HG03108 (cell line): ENCODE results near the gene COX7A2.

ENCODE experiments used
- ATAC-seq: cut with Tn5 transposase; IDR thresholded peaks from one replicate; pipeline ENCODE4 v1.9.1; 2021; ENCODE audit warnings: moderate library complexity; ENCODE audit not compliant: unreplicated experiment

The COX7A2 gene

DNA sequence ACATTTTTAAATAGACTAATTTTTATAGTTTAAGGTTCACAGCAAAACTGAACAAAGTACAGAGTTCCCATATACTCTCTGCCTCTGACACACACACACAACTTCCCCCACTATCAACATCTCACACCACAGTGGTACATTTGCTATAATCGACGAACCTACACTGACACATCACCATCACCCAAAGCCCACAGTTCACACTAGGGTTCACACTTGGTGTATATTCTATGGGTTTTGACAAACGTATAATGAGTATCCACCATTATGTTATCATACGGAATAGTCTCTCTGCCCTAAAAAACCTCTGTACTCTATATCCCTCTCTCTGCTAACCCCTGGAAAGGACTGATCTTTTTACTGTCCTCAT lies 25.4 kb upstream of the COX7A2 start:
- ATAC-seq = no peak

GRCh38 chr6:75268121-75268987 lies 24.8 kb upstream of the COX7A2 start:
- no peak for ATAC-seq

GRCh38 chr6:75267461-75267860 lies 23.9 kb upstream of the COX7A2 start:
- ATAC-seq = no peak

DNA sequence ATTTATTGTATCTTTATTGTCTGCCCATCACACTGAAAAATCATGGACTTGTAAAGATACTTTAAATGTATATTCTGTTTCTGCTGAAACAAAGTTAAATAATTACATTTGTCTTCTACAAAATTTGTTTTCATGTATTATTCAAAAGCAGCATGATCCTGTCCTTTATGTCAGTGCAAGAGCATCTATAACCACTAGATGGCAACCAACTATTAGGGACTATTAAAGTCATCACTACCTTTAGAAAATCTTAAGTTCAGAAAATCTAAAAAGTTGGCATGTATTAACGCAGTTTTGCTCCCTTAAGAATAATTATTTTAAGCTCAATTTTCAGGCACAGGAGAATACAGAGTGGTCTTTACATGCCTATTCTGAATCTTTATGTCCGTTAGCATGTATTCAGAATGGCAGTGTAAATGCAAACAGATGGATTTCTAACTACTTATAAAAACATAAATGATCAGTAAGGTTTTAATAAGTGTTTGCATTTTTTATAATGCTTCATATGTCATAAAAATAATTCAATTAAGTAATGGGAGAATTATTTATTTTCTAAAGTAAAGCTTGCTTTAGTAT lies 23.2 kb upstream of the COX7A2 start:
- peak; percentile 64 for ATAC-seq

GRCh38 chr6:75263401-75263750 lies 19.8 kb upstream of the COX7A2 start:
- no peak for ATAC-seq

DNA sequence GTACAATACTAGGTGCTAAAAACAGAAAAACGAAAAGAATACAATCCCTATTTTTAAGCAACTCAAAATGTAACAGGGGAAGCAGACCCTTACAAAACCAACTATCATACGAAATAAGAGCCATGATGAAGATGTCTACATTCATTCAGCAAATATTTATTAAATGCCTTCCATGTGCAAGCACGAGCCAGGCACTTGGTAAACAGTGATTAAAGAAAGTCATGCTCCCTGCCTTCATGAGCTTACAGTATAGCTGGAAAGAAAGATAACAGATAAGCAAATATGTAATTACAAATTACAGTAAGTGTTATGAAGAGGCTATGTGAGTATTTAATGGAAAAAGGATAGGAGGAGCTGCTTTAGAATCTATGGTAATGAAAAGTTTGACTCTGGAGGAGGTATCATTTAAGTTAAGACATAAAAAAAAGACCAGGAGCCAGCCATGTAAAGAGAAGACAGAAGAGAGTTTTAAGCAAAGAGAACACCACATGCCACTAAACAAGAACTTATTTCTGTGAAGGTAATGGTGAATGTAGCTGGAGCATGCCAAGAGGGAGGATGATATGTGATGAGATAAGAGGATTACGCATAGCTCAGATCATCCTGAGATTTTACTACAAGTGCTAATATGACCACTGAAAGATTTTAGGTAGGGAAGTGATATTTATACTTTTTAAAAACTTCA lies 19.3 kb upstream of the COX7A2 start:
- no peak for ATAC-seq

DNA sequence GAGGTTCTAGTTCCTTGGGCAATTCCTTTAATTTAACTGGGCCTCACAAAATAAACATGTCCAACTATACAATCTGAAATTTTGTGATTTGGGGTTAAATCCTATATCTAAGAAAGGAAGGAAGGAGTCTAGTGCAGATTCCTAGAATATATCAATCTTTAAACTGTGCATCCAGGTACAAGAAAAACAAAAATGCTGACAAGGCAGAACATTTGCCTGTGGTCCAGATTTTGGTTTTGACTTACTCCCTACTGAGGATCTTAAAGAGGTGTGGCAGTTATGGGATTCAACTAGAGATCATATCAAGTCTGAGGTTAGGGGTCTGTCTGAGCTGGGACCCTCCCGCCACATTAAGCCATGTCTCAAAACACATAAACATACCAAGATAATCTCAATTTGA lies 17.7 kb upstream of the COX7A2 start:
- ATAC-seq = no peak

- ATAC-seq = no peak
Measured at GRCh38 chr6:75257343-75258087, 13.9 kb upstream of the COX7A2 start.

- no peak for ATAC-seq
Measured at GRCh38 chr6:75250552-75250951, 7.0 kb upstream of the COX7A2 start.

DNA sequence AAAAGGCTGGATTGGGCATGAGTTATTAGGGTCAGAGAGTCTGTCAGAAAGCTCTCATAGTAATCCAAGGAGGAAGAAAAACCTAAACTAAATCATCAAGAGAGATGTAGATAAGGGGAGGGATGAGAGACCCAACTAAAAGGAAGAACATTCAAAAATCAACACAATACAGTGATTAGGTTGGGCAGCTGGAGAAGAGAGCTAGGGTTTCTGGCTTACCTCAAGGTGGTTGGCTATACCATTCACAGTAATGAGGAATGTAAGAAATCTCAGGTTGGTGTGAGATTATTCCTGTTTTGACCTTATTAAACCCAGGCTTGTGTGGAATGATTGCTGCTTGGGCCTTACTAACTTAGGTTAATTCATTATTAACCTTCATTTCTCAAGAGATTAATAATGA lies 6.2 kb upstream of the COX7A2 start:
- no peak for ATAC-seq

GRCh38 chr6:75246386-75246785 lies 2.8 kb upstream of the COX7A2 start:
- ATAC-seq = no peak

- no peak for ATAC-seq
Measured at GRCh38 chr6:75244063-75244584, 523 bp upstream of the COX7A2 start.

DNA sequence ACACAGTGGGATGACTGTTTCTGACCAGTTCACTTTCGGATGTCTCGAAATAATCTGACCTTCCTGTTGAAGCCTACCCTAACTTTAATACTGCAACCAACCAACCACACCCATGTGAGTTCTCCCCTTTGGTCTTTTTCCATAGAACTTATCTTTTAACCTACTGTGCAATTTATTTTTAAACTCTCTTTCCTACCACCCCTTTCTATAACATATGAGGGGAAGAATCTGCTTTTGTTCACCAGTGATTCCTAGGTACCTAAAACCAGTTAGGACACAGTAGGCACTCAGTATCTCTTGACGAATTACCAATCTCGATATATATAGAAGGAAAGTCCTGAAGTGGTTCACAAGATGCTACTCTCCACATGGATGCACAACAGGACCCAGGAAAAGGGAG lies 7.0 kb downstream of the COX7A2 start:
- no peak for ATAC-seq

DNA sequence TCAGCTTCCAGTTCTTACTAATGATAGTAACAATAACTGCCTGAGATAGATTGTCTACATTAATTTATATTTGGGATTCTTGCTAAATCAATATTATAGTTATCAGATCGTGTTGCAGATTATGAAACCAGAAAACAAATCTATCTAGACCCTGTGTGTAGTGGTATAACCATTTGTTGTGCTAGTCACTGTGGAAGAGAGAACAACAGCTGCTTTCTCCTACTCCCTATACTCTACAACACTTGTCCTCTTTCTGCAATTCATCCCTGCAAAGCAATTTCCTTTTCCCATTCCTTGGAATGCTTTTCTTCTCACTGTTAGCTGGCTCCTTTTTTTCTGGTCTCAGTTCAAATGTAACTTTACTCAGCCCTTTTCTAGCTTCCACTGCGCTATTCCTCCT lies 8.3 kb downstream of the COX7A2 start:
- no peak for ATAC-seq

GRCh38 chr6:75234126-75234865 lies 9.3 kb downstream of the COX7A2 start:
- ATAC-seq = no peak

GRCh38 chr6:75233092-75233615 lies 10.4 kb downstream of the COX7A2 start:
- ATAC-seq = no peak

DNA sequence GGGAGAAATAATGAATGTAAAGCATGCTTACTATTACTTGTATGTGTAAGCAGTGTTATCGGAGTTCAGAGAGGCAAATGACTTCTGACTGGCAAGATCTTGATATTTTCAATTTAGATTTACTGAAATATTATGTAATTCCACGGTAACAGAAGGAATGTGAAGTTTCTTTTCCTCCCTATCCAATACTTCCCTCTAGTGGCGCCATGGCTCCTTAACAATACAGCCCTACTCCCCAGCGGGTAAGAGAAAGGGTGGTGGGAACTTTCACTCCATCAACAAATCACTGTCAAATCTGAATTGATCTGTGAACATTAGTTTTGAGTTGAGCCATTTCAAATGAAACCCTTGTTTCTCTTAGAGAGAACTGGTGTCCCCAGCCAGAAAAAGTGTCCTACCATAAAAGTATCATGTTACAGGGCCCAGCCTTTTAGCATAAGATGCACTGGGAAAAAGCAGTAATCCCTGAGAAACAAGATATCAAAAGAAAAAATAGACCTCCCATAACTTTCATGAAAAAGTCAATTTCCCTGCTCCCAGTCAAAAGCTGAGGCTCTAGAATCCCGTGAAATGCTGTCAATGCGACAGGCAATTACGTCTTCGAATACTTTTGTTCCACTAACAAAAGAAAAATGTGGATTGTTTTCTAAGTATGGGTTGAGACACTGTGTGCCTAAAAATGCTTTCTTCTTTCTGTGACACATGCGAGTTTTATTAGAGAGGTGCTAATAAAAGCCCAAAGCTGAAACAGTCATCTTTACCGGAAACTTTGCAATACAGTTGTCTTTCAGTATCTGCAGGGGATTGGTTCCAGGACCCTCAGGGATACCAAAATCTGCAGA lies 12.9 kb downstream of the COX7A2 start:
- no peak for ATAC-seq

DNA sequence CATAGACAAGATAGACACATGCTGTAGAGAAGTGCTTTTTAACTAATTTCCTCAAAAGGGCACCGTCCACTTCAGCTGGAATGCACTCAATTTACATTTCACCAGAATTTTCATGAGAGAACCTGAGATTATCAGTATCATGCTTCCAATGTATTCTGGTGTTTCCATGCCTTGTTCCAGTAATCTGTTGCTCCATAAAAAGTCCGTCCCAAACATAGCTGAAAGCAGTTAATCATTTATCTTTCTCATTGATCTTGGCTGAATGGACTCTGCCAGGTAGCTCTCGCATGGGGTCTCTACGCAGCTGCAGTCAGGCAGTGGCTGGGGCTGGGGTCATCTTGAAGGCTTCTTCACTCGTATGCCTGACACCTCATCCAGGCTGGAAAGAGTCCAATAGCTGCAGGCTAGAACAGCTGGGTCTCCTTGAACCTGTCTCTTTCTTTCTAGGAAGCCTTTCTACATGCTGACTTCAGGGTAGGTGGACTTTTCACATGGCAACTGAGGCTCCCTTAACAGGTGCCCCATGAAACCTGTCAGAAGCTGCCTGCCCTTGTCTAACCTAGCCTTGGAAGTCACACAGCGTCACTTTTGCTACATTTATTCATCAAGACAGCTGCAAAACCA lies 19.2 kb downstream of the COX7A2 start:
- ATAC-seq = no peak

DNA sequence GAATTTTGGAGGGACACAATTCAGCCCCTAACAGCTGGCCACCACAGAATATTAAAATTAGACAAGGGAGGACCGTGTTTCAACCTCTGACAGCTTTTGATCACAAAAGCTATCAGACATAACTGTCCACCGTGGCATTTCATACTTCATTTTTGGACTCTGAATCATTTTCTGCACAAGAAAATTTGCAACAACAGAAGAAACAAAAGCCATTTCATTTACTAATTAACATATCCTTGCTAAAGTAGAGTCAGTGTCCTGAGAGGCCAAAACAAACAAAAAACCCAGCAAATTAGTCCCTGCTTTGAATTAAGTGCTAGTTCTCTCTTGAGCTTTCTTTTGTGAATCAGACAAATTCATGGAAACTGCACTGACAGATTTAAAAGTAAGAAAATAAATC lies 20.2 kb downstream of the COX7A2 start:
- ATAC-seq = no peak
